Activated CD8-positive, alpha-beta T cell treated with anti-CD3 and anti-CD28 coated beads for 36 hours (primary cell): ENCODE data around the gene EPHA4. TPM values are rescaled to one million over a fixed set of nuclear protein-coding genes. Genes with fewer than 3 reads are reported as not detected.

ENCODE experiments used
- ATAC-seq: fragments of 200-7000 bp; cut with Tn5 transposase; one replicate; pipeline ENCODE4 v1.10.0; 2021; ENCODE audit warnings: mild to moderate bottlenecking, moderate library complexity
- CTCF ChIA-PET: fragments of 350-600 bp; sonication (Branson Sonifier 250); formaldehyde crosslinking; loops from one replicate; lab custom pipeline; 2021; ENCODE audit warnings: antibody characterized with exemption; lab: Charles Lee
- POLR2A ChIA-PET: fragments of 350-600 bp; sonication (Branson Sonifier 250); formaldehyde crosslinking; loops from one replicate; lab custom pipeline; 2021; ENCODE audit warnings: antibody characterized with exemption; lab: Charles Lee
- DNase-seq: peaks from one replicate; pipeline ENCODE4 v3.0.0-alpha.2; 2020
- H3K27ac Mint-ChIP-seq: one replicate; pipeline ENCODE4 v1.8.0; 2021; ENCODE audit warnings: mild to moderate bottlenecking, mixed read lengths
- H3K27me3 Mint-ChIP-seq: one replicate; pipeline ENCODE4 v1.8.0; 2021; ENCODE audit warnings: mixed read lengths
- H3K36me3 Mint-ChIP-seq: one replicate; pipeline ENCODE4 v1.8.0; 2021; ENCODE audit warnings: low read depth, mixed read lengths
- H3K4me1 Mint-ChIP-seq: one replicate; pipeline ENCODE4 v1.8.0; 2021; ENCODE audit warnings: low read depth, mixed read lengths
- H3K4me3 Mint-ChIP-seq: one replicate; pipeline ENCODE4 v1.8.0; 2021; ENCODE audit warnings: mild to moderate bottlenecking, moderate library complexity, mixed read lengths
- H3K9me3 Mint-ChIP-seq: one replicate; pipeline ENCODE4 v1.8.0; 2021; ENCODE audit warnings: mixed read lengths
- CTCF ChIP-seq: fragments of 200-600 bp; IDR thresholded peaks from one replicate; pipeline ENCODE4 v1.8.0; 2022; ENCODE audit warnings: antibody characterized with exemption, mild to moderate bottlenecking
- intact Hi-C: fragments of 100-400 bp; cut with micrococcal nuclease; formaldehyde crosslinking; loops from one replicate; pipeline ENCODE4 v1.10.0; 2022
- total RNA-seq, 2 experiments: library from RNA; stranded (reverse); gene quantifications; one replicate each; pipeline ENCODE4 v1.2.3, GENCODE V29; 2021

Gene EPHA4
- total RNA-seq, 2 experiments from 2014 or later, result 1.8 to 2.3 TPM

DNA sequence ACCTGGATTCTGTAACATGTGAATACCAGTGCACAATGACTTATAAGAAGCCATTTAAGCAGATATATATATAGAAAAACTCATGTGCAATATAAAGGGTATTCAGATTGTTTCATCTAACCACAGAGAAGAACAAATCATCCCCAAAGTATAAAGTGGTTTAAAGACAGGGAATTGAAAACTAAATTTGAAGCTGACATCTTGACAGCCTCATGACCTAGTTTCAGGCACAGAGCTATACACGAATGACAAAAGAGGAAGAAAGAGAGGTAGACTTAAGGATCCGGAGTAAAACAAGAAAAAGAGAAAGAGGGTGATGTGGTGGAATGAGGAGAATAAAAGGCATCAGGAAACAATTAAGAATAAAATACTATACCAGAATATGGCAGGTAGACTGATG, 194.5 kb downstream of the EPHA4 start:
- ATAC-seq (no peak), DNase-seq (no peak)
- Mint-ChIP-seq H3K4me3 (no peak overlapping the region), H3K27ac (no peak overlapping the region), H3K27me3 (no peaks in the 10 kb centered on the region), H3K9me3 (no peaks in the 10 kb centered on the region), H3K36me3 (no peaks in the 10 kb centered on the region), H3K4me1 (no peaks in the 10 kb centered on the region)
- ChIA-PET CTCF (no interaction called here), POLR2A (interaction anchor here (0.7 kb wide), 1 partner anchor 1681 kb away, joined by 3 read pairs; no protein-coding TSS in a partner anchor)
- TF ChIP-seq CTCF, result no peak
- intact Hi-C loops, result no loop called here

DNA sequence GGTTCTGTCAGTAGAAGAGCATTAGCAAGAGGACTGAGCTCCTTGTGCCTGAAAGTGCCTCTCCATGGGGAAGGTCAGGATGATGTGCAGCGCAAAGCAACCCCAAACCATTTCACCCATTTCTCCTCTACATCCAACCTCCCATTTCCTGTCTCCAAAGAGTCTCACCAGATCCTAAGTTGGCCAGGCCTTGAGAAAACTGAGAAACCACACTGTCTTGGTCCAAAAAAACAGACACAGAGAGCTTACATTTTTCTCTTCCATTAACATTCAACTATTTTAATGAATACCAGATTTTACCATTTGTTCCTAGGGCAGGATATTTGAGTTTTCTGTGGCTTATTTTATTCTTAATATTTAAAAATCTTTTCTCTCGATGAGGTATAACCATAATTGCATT, 195.0 kb downstream of the EPHA4 start:
- no peak for TF ChIP-seq CTCF
- H3K27me3 Mint-ChIP-seq, result peaks cover 2% of the 10 kb centered on the region
- ATAC-seq (no peak), DNase-seq (no peak)
- ChIA-PET POLR2A (interaction anchor here (0.7 kb wide), 1 partner anchor 1680 kb away, joined by 3 read pairs; no protein-coding TSS in a partner anchor), CTCF (no interaction called here)
- no peak overlapping the region for H3K27ac Mint-ChIP-seq
- no peaks in the 10 kb centered on the region for H3K4me1 Mint-ChIP-seq
- intact Hi-C loops, result no loop called here
- no peaks in the 10 kb centered on the region for H3K9me3 Mint-ChIP-seq
- no peak overlapping the region for H3K4me3 Mint-ChIP-seq
- no peaks in the 10 kb centered on the region for H3K36me3 Mint-ChIP-seq

- Mint-ChIP-seq H3K27me3 (peaks cover 2% of the 10 kb centered on the region), H3K36me3 (no peaks in the 10 kb centered on the region), H3K4me1 (no peaks in the 10 kb centered on the region), H3K9me3 (no peaks in the 10 kb centered on the region), H3K4me3 (no peak overlapping the region), H3K27ac (no peak overlapping the region)
- DNase-seq (no peak), ATAC-seq (no peak)
- ChIA-PET CTCF (no interaction called here), POLR2A (no interaction called here)
- intact Hi-C loops, result no loop called here
- TF ChIP-seq CTCF, result no peak
Measured at GRCh38 chr2:221374234-221374633, 197.9 kb downstream of the EPHA4 start.

DNA sequence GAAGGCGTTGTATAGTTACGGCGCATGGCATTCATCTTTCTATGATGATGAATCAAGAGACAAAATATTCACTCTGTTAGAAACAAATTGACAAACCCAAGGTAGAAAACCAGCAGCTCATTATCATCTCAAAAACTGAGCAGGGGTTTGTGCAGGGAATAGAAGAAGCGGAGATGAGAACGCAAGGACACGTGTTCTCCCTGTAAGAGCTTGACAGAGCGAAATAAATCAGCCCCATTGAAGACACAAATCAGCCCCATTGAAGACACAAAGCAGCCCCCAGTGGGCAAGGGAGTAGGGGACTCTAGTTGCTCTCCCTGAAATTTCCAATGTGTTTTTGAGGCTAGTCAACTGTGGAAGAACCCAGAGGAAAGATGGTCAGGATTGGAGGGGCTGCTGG, 199.2 kb downstream of the EPHA4 start:
- H3K27ac Mint-ChIP-seq, result no peak overlapping the region
- H3K4me1 Mint-ChIP-seq, result no peaks in the 10 kb centered on the region
- H3K36me3 Mint-ChIP-seq, result no peaks in the 10 kb centered on the region
- ChIA-PET POLR2A (no interaction called here), CTCF (no interaction called here)
- DNase-seq (no peak), ATAC-seq (no peak)
- peaks cover 2% of the 10 kb centered on the region for H3K27me3 Mint-ChIP-seq
- H3K4me3 Mint-ChIP-seq, result no peak overlapping the region
- H3K9me3 Mint-ChIP-seq, result no peaks in the 10 kb centered on the region
- TF ChIP-seq CTCF, result no peak
- intact Hi-C loops, result no loop called here

GRCh38 chr2:221372159-221372884, 199.8 kb downstream of the EPHA4 start:
- Mint-ChIP-seq H3K36me3 (no peaks in the 10 kb centered on the region), H3K4me1 (no peaks in the 10 kb centered on the region), H3K9me3 (no peaks in the 10 kb centered on the region), H3K27ac (no peak overlapping the region), H3K27me3 (peaks cover 2% of the 10 kb centered on the region), H3K4me3 (no peak overlapping the region)
- intact Hi-C loops, result no loop called here
- POLR2A ChIA-PET, result no interaction called here
- CTCF ChIA-PET, result no interaction called here
- ATAC-seq (no peak), DNase-seq (no peak)
- no peak for TF ChIP-seq CTCF
